Ovary (tissue), 9 donors: Measurements from ENCODE around the gene PKD2. TPM values are rescaled to one million over a fixed set of nuclear protein-coding genes. Genes with fewer than 3 reads are reported as not detected.
"Not testable (repeated sequence)": the region's sequence is repeated elsewhere in the genome, so short reads cannot be mapped to it uniquely, and the experiment has no call there.

Experiments used
- DNase-seq, 5 donors: peaks; one replicate each; pipeline ENCODE4 v3.0.0-alpha.2; 2019 to 2020
- H3K27ac ChIP-seq, 2 donors: fragments of 200-600 bp; one replicate each; pipeline versions ENCODE4 v1.5.1 to v1.8.0; 2019 to 2022
- H3K27me3 ChIP-seq: fragments of 200-600 bp; one replicate; pipeline ENCODE4 v1.8.0; 2022
- H3K36me3 ChIP-seq: fragments of 200-600 bp; sonication (generic); one replicate; pipeline ENCODE4 v1.5.1; 2019
- H3K4me1 ChIP-seq: one replicate; pipeline ENCODE4 v1.8.1; 2013; ENCODE audit warnings: mild to moderate bottlenecking, moderate library complexity; ENCODE audit not compliant: insufficient read depth
- H3K4me3 ChIP-seq: fragments of 200-600 bp; sonication (generic); one replicate; pipeline ENCODE4 v1.5.1; 2017
- H3K9me3 ChIP-seq, 2 donors: fragments of 200-600 bp in 1 of 2; sonication (generic) in 1 of 2; one replicate each; pipeline versions ENCODE4 v1.5.1 to v1.8.1; 2013 to 2019; ENCODE audit warnings: mild to moderate bottlenecking in 1 of 2, moderate library complexity in 1 of 2
- EP300 ChIP-seq: sonication (generic); formaldehyde crosslinking; IDR thresholded peaks from one replicate; pipeline ENCODE4 v1.6.1; 2017; ENCODE audit warnings: antibody characterized with exemption
- POLR2A ChIP-seq: fragments of 450-650 bp; IDR thresholded peaks from one replicate; pipeline ENCODE4 v1.6.1; 2017; ENCODE audit warnings: antibody characterized with exemption, mild to moderate bottlenecking, moderate library complexity
- WGBS, 3 donors: extraction: QIAGEN DNeasy Blood & Tissue Kit in 1 of 3; methylation state at CpG; one replicate each; pipeline versions ENCODE4 v1.1.5 to v1.1.7; 2013 to 2017; 5-methylcytosine and 5-hydroxymethylcytosine counted together
- intact Hi-C, 4 donors: fragments of 100-400 bp; cut with DNase I; formaldehyde crosslinking; loops; one replicate each; pipeline versions ENCODE4 v1.11.0 to v1.15.1; 2022 to 2023
- polyA plus RNA-seq, 2 donors: library from polyadenylated mRNA; stranded (reverse); fragments of 200-250 nt in 1 of 2; fragments of 350-450 nt in 1 of 2; fragmentation: Illumina TruSeq in 1 of 2; extraction: RNeasy Lipid Tissue Mini Kit (QIAGEN cat#74804) in 1 of 2; gene quantifications; one replicate each; pipeline ENCODE4 v1.2.3, GENCODE V29; 2013 to 2014
- total RNA-seq, 7 donors: library from RNA; depleted of rRNA in 2 of 7; stranded (reverse); fragments of >200 nt in 2 of 7; fragmentation: NEBNext Ultra II Directional in 3 of 7; extraction: Animal tissue kit (Norgen Biotek cat#: 25700) in 3 of 7; gene quantifications; one replicate each; pipeline versions ENCODE4 v1.1.0 to v1.2.4, GENCODE V29; 2016 to 2023
- TF ChIP-seq, protein P1 (sequence below), 3 donors: fragments of 450-650 bp in 2 of 3; fragments of 200-600 bp in 1 of 3; IDR thresholded peaks; one replicate each; pipeline versions ENCODE4 v1.5.1 to v1.8.0; 2016 to 2022; ENCODE audit warnings: antibody characterized with exemption in 3 of 3, mild to moderate bottlenecking in 1 of 3
- donor health status: DM: no; HTN: no; CAD: no; lungs with moderate emphysema.
- donor health status: DM: no; HTN: no; CAD: no.
- donor health status: Bipolar disorder and iron deficiency.
- donor health status: DM: yes; HTN: yes; CAD: no.
- donor health status: DM: no; HTN: no; CAD: no.
- donor health status: DM: yes; HTN: yes; CAD: no.

PKD2 gene
- total and polyA plus RNA-seq, 9 donors, result 35.7 to 66.9 (median 52.5) TPM

DNA sequence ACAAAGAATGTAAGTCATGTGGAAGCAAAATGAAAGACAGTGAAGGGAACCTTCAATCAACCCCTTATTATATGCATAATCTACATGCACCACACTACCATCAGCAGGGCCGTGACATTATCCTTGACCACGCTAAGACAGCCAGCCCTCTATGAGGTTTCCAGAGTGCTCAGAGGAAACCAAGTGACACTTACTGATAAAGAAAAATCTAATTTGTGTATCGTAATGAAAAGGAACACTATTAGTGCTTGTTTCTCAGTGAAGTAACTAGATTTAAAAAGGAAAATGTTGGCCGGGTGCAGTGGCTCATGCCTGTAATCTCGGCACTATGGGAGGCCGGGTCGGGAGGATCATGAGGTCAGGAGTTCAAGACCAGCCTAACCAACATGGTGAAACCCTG, 94.6 kb downstream of the PKD2 start:
- Histone ChIP-seq H3K9me3 (no peaks in the 10 kb centered on the region), H3K36me3 (no peaks in the 10 kb centered on the region), H3K27ac (no peak overlapping the region), H3K27me3 (no peaks in the 10 kb centered on the region), H3K4me1 (no peaks in the 10 kb centered on the region), H3K4me3 (no peak overlapping the region)
- TF ChIP-seq POLR2A (no peak), EP300 (no peak)
- TF ChIP-seq, protein P1, sequence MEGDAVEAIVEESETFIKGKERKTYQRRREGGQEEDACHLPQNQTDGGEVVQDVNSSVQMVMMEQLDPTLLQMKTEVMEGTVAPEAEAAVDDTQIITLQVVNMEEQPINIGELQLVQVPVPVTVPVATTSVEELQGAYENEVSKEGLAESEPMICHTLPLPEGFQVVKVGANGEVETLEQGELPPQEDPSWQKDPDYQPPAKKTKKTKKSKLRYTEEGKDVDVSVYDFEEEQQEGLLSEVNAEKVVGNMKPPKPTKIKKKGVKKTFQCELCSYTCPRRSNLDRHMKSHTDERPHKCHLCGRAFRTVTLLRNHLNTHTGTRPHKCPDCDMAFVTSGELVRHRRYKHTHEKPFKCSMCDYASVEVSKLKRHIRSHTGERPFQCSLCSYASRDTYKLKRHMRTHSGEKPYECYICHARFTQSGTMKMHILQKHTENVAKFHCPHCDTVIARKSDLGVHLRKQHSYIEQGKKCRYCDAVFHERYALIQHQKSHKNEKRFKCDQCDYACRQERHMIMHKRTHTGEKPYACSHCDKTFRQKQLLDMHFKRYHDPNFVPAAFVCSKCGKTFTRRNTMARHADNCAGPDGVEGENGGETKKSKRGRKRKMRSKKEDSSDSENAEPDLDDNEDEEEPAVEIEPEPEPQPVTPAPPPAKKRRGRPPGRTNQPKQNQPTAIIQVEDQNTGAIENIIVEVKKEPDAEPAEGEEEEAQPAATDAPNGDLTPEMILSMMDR (IDR thresholded peaks at IDR 0.05), result no peak
- WGBS, 3 donors, result 92 to 95% (median 93%) methylated on average over 7 of the region's 7 CpGs
- intact Hi-C loops, result no loop called here
- no peak for DNase-seq

DNA sequence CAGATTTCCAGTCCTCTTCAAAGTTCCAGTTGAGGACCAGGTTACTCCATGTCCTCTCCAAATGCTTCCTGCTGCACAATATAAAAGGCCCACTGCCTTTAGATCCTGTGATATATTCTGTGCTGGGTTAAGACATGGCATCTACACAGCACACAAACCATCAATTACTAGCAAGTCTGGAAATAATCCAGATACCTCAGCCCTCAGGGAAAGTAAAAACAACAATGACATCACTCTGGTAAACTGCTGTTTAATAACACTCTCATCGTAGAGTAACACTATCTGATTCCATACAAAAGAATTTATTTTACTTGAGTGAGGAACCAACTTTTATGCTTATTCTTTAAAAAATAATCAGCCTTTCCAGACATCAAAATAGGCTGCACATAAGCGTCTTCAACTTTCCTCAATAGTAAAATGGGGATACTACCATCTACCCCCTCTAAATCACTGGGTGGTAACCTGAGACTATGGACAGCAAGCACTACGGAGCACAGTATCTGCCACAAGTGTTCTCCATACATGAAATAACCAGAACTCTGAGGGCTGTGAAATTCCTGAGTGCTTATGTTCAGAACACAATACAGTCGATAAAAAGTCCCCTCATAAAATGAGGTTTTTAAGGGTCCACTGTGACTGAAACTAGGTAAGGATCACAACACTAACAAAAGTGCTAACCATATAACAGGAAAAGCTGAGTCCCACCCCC, 97.6 kb downstream of the PKD2 start:
- WGBS, 3 donors, result 72 to 81% (median 77%) methylated on average over 4 of the region's 4 CpGs
- Histone ChIP-seq H3K36me3 (no peaks in the 10 kb centered on the region), H3K4me3 (no peak overlapping the region), H3K27ac (no peak overlapping the region), H3K27me3 (no peaks in the 10 kb centered on the region), H3K4me1 (no peaks in the 10 kb centered on the region), H3K9me3 (no peaks in the 10 kb centered on the region)
- intact Hi-C loops, result no loop called here
- TF ChIP-seq EP300 (no peak), POLR2A (no peak)
- TF ChIP-seq, protein P1 (IDR thresholded peaks at IDR 0.05), result no peak
- DNase-seq, result no peak

DNA sequence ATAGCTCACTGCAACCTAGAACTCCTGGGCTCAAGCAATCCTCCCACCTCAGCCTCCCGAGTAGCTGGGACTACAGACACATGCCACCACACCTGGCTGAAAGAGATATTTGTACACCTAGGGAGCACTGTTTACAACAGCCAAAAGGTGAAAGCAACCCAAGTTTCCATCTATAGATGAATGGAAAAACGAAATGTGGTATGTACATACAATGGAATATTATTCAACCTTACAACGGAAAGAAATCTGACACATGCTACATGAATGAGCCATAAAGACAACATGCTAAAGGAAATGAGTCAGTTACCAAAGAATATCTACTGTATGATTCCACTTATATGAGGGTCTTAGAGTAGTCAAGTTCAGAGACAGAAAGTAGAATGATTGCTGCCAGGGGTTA, 98.8 kb downstream of the PKD2 start:
- Histone ChIP-seq H3K27me3 (no peaks in the 10 kb centered on the region), H3K27ac (no peak overlapping the region), H3K4me3 (no peak overlapping the region), H3K9me3 (no peaks in the 10 kb centered on the region), H3K36me3 (no peaks in the 10 kb centered on the region), H3K4me1 (no peaks in the 10 kb centered on the region)
- intact Hi-C loops, result no loop called here
- WGBS, 3 donors, result 93 to 96% (median 93%) methylated on average over 3 of the region's 3 CpGs
- no peak for DNase-seq
- TF ChIP-seq EP300 (no peak), POLR2A (no peak)
- TF ChIP-seq, protein P1 (IDR thresholded peaks at IDR 0.05), result no peak

DNA sequence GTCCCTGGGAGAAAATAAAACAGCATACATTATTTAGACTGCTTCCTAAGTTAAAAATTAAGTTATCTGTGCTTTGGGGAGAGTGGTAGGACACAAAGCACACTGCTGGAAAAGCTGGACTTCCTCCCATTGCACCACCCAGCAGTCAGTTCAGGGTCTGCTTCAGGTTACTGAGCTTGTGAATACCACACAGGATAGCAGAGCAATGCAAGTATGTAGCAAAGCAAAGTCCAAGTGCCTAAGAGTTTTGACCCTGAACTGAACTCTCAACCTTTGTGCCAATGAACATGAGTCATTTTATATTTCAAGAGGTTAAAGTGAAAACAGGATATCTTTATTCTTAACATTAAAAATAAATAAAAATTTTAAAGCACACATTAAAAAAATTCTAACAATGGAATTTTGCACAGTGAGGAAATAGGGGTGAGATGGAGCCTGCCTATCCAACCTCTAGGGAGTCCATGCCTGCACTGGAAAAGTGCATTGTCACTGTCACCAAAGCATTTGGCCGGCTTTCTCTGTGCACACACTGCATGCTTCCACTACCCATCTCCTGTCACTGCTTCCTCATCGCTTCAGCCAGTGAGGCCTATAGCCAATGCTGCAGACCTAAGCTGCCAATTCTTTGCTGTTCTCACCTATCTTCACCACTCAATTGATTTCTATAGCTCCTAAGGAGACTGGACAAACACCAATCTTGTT, 100.1 kb downstream of the PKD2 start:
- Histone ChIP-seq H3K4me1 (no peaks in the 10 kb centered on the region), H3K9me3 (no peaks in the 10 kb centered on the region), H3K36me3 (no peaks in the 10 kb centered on the region), H3K4me3 (no peak overlapping the region), H3K27me3 (no peaks in the 10 kb centered on the region), H3K27ac (no peak overlapping the region)
- DNase-seq, result no peak
- no peak for TF ChIP-seq EP300
- TF ChIP-seq POLR2A, result no peak
- TF ChIP-seq, protein P1 (IDR thresholded peaks at IDR 0.05), result no peak
- 81 to 89% (median 81%) methylated on average over 2 of the region's 2 CpGs for WGBS, 3 donors
- intact Hi-C loops, result no loop called here

DNA sequence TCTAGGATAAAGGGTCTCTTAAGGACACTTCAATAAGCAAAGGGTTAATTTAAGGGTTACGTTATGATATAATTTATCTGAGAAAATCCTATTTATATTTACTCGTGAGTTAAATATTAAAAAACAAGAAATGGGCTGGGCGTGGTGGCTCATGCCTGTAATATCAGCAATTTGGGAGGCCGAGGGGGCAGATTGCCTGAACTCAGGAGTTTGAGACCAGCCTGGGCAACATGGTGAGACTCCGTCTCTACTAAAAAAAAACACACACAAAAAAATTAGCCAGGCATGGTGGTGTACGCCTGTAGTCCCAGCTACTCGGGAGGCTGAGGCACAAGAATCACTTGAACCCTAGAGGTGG, 100.7 kb downstream of the PKD2 start:
- H3K27ac ChIP-seq, intact Hi-C loops, H3K4me3 ChIP-seq, H3K27me3 ChIP-seq, H3K4me1 ChIP-seq, H3K9me3 ChIP-seq, DNase-seq, H3K36me3 ChIP-seq: not testable (repeated sequence)
- WGBS, 3 donors, result 90 to 91% (median 91%) methylated on average over 7 of the region's 7 CpGs
